Measurements from ENCODE around the gene ZKSCAN4.
A peak's percentile ranks its signal among the peaks of the same experiment; 100 is the strongest.

The ZKSCAN4 gene

GRCh38 chr6:28252009-28252975, at the start of gene ZKSCAN4:
ZKSCAN4 (minus strand) TSS chr6:28252269; CDS start chr6:28251980, 289 bp downstream.
- peak; percentile 81 to 87 for DNase-seq

GRCh38 chr6:28296520-28297060, 44.5 kb upstream of the ZKSCAN4 start:
- no peak for DNase-seq

- DNase-seq, result no peak
These were observed 43.3 kb upstream of the ZKSCAN4 start for GRCh38 chr6:28295326-28295725.

DNA sequence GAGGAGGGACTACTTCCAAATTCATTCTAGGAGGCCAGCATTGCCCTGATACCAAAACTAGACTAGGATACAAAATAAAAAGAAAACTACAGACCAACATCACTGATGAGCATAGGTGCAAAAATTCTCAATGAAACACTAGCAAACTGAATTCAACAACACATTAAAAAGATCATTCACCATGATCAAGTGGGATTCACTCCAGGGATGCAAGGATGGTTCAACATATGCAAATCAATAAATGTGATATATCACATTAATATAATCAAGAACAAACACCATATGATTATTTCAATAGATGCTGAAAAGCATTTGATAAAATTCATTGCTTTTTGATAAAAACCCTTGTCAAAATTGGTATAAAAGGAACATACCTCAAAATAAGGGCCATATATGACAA, 39.5 kb upstream of the ZKSCAN4 start:
- DNase-seq, result no peak

DNA sequence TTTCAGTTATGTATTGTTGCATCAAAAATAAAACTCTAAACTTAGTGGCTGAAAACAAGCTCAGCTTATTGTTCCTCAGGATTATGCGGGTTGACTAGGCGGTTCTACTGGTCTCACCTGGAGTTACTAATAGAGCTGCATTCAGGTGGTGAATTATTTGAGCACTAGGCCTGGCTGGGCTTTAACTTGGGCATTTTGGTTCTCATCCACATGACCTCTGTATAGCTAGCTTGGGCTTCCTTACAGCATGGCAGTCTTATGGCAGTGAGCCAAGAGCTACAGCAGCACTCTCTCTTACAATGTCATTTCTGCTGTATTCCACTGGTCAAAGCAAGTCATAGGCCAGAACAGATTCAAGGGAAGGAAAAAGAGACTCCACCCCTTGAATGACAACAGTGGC, 30.9 kb upstream of the ZKSCAN4 start:
- DNase-seq, result no peak

DNA sequence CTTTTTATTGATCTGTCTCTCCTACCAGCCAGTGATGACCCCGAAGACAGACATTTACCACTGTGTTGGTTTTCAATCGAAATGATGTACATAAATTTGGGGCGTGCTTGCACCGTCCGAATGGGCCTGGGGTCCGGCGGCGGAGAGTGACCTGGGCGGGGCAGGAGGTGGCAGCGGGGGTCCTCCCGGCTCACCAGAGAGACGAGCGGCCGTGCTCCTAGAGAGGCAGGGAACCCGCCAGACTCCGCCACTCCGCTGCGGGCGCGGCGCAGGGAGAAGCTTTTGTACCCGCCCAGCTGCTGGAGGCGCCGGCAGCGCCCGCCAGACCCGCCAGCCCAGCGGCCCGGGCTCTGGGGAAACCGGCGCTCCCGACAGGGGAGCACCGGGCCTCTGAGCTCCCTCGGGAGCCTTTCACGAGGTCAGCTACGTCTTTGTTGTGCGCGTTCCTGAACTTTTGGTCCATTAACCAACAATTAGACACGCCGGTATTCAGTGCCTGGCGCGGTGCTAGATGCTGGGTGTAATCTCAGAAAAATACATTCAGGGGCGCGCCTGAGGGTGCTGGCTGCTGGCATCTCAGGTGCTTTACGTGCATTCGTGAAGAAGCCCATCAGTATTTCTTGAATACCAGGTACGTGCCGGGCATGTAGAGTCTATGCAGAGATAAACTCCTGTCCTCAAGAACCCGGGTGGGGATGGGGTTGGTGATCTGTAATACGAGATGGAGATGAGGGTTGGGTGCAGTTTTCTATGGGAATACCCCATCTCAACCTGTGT, 29.4 kb upstream of the ZKSCAN4 start, which contains the start of gene PGBD1:
TSS of gene PGBD1 (plus strand) at position 285 of the 777 bp plus-strand sequence. CDS start 2,242 bp downstream, outside the sequence.
- peak; percentile 65 to 68 for DNase-seq

DNA sequence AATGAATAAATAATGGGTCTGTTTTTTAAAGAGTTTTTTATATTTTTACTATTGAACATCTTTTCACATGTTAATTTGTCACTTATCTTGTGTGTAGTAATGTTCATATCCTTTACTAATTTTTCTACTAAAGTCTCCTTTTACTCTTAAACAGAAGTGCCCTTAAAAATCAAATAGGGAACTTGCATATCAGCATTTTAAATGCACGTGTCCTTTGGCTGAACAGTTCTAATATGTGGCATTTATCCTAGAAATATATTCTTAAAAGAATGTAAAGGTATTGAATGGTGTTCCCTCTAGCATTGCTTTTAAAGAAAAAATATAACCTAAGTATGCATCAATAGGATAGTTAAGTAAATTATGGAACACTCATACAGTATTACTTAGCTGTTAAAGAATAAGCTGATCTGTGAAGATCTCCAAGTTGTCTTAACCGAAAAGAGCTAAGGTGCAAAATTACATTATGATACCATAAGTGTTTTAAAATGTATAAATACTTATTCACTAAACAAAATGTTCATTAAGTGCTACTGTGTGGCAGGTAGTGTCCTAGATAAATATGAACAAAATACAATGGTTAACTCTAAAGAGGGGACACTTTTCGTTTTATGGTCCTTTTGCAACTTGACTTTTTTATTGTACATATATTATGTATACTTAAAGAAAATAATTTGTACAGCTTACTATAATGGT, 28.7 kb upstream of the ZKSCAN4 start:
- DNase-seq, result no peak

GRCh38 chr6:28277746-28278145, 25.7 kb upstream of the ZKSCAN4 start:
- DNase-seq, result no peak

DNA sequence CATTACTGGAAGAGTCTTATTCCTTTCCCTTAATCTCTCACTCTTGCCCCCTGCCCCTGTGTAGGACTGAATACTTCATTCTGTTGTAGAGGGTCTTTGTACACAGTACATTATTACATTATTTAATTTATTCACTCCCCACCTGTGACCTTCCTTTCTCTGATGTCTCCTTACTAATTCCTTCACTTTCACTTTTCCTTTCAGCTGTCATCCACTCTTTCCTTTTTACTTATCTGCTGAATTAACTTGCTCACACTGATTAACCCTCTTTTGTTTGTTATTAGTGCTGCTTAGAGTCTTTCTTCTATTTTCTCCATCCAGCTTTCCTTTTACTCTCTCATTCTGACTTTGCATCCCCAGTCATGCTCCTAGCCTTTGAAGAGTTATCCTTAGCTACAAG, 22.8 kb upstream of the ZKSCAN4 start:
- DNase-seq, result no peak

DNA sequence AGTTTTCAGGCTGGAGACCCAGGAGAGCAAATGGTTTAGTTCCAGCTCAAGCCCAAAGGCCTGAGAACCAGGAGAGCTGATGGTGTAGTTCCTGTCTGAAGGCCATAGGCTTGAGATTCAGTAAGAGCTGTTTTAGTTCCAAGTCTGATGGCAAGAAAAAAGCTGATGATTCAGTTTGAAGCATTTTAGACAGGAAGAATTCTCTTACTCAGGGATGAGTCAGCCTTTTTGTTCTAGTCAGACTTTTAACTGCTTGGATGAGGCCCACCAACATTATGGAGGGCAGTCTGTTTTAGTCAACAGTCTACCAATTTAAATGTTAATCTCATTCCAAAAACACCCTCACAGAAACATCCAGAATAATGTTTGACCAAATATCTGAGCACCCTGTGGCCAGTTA, 17.4 kb upstream of the ZKSCAN4 start:
- no peak for DNase-seq

GRCh38 chr6:28267695-28268059, 15.6 kb upstream of the ZKSCAN4 start:
- no peak for DNase-seq

DNA sequence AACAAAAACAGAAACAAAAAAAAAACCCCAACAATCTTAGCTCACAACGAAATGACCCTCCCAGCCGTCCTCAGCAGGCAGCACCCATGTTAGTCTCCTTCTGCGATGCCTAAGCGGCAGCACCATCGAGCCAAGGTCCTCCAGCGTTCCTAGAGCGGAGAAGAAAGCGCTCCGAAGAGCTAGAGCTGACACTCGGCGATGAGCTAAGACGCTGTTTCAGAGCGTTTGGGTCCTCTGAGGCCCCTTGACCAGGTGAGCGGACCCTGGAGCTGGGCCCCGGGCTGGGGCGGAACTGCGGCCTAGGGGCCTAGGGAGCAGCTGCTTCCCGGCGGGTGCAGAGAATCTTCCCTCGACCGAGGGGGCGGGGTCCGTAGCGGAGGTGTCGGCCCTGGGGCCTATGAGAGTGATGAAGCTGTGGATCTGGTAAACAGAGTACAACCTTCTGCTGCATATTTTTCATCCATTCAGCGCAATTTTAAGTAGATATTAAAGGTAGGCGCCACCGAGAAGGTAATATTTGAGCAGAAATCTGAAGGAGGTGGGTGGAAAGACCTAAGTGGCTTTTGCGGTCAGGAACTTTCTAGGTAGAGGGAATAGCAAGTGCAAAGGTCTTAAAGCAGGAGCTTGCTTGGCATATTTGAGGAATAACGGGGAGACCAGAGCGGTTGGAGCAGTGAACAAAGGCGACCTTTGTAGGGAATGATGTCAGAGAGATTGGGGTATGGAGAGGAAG, 15.1 kb upstream of the ZKSCAN4 start, which contains the start of gene ZSCAN26:
TSS of gene ZSCAN26 (plus strand) at position 182 of the 733 bp plus-strand sequence. CDS start 4,777 bp downstream, outside the sequence.
- DNase-seq, result peak; percentile 83 to 86

DNA sequence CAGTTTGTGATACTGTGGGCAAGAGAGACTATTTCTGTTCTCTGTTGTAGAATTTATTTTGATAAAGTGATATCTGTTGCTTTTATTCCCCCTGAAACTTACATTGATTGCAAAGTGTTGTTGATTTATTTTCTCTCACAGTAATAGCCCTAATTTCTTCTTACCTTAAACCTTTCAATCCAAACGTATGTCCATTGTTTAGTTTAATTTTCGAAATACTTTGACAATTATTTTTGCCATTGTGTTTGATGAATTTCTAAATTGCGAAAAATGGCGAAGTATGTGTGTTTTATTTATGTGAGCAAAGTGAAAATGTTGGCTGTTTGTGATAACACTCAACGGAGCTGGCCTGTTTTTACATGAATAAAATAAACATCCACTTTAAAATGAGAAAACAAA, 14.5 kb upstream of the ZKSCAN4 start:
- no peak for DNase-seq

GRCh38 chr6:28264834-28265401, 12.8 kb upstream of the ZKSCAN4 start:
- no peak for DNase-seq

- DNase-seq, result no peak
These were observed 11.9 kb upstream of the ZKSCAN4 start for GRCh38 chr6:28263922-28264321.

GRCh38 chr6:28258877-28259777, 7.1 kb upstream of the ZKSCAN4 start, which contains the start of gene NKAPL:
NKAPL (plus strand) TSS chr6:28259297; CDS start chr6:28259372, 75 bp downstream.
- DNase-seq, result peak; percentile 62 to 69

- DNase-seq, result no peak
These were observed 5.0 kb upstream of the ZKSCAN4 start for GRCh38 chr6:28257042-28257441.

DNA sequence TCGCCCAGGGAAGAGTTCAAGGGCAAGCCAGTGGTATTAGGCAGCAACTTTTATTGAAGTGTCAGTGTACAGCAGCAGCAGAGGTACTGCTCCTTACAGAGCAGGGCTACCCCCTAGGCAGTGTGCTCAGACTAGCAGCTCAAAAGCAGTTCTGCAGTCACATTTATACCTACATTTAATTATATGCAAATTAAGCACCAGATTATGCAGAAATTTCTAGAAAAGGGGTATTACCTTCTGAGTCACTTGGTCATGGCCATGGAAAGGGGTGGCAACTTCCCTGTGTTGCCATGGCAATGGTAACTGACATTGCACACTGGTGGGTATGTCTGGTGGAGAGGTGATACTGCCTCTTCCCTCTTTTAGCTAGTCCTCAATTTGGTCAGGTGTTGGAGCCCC, 2.1 kb upstream of the ZKSCAN4 start:
- DNase-seq, result no peak

DNA sequence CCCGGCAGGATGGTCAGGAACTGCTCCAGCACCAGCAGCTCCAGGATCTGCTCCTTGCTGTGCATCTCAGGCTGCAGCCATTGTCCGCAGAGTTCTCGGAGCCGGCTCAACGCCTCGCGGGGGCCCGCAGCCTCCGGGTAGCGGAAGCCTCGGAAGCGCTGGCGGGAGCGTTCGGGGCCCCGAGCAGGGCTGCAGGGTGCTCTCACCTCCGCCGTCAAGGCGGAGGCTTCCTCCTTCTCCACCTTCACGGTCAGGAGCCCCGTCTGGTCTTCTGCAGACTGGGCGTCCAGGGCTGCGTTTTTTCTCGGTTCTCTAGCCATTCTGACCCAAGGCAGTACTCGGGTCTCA, 434 bp downstream of the ZKSCAN4 start:
- peak in 1 of 2 experiments; percentile 43 for DNase-seq

DNA sequence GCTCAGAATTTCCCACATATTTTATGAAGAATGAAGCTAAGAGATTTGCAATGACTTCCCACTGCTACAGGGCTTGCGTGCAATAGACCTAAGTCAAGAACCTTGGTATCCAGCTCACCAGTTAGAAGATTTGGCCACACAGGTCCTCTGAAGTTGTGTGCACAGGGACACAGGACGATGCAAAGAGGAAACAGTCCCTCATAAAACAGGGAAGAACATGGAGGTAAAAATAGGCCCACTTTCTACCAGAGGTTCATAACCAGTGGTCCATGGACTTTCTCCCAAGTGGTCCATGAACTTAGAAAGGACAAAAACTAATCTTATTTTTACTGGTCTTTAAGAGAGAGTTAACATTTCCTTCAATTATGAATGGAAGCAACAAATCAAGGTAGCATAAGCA, 1.3 kb downstream of the ZKSCAN4 start:
- DNase-seq, result no peak
